ENCODE results near the gene ERCC6. TPM values are rescaled to one million over a fixed set of nuclear protein-coding genes. Genes with fewer than 3 reads are reported as not detected.
A peak's percentile ranks its signal among the peaks of the same experiment; 100 is the strongest.

Gene ERCC6
- polyA plus RNA-seq, 1 of the 3 experiments (the other 2 are of a cell fraction), result 4.5 TPM

DNA sequence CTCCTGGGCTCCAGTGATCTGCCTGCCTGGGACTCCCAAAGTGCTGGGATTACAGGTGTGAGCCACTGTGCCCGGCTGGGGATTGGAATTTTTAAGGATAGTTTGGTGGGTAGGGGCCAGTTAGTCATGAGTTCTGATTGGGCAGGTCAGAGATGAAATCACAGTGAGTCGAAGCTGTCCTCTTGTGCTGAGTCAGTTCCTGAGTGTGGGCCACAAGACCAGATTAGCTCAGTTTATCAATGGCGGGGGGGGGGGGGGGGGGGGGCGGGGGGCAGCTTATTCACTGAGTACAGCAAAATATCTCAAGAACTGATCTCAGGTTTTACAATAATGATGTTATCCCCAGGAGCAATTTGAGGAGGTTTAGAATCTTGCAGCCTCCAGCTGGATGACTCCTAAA is 11.6 kb upstream of the ERCC6 start:
- ChIA-PET CTCF (no interaction called here), POLR2A (no interaction called here)
- H3K27ac ChIP-seq (ENCODE audit: low read depth in 2 of 2, low read length in 1 of 2), result peak overlapping the region in 1 of 2 experiments; percentile 80; a peak in 2 of 4 replicates

More for the DNA sequence above, 11.6 kb upstream of the ERCC6 start:
- H2AFZ ChIP-seq (ENCODE audit: low read depth), result peak overlapping the region; percentile 52; the same call in 1 of the 2 replicates
- no peak overlapping the region; the same call in 1 of the 2 replicates for H3K4me2 ChIP-seq
- TF ChIP-seq NRF1 (IDR thresholded peaks at IDR 0.05; ENCODE audit: low read depth, low read length), result no peak
- TF ChIP-seq, protein P1, sequence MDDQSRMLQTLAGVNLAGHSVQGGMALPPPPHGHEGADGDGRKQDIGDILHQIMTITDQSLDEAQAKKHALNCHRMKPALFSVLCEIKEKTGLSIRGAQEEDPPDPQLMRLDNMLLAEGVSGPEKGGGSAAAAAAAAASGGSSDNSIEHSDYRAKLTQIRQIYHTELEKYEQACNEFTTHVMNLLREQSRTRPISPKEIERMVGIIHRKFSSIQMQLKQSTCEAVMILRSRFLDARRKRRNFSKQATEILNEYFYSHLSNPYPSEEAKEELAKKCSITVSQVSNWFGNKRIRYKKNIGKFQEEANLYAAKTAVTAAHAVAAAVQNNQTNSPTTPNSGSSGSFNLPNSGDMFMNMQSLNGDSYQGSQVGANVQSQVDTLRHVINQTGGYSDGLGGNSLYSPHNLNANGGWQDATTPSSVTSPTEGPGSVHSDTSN (IDR thresholded peaks at IDR 0.05), result 0 out of 2 replicates have a peak, but pooled peaks have one; percentile 6
- TF ChIP-seq FOXM1 (IDR thresholded peaks at IDR 0.05; ENCODE audit: low read depth), result no peak
- TF ChIP-seq FOSL2 (IDR thresholded peaks at IDR 0.05; ENCODE audit: borderline replicate concordance, low read depth), result peak; percentile 34; the same call in 1 of the 2 replicates
- TF ChIP-seq, protein P2, sequence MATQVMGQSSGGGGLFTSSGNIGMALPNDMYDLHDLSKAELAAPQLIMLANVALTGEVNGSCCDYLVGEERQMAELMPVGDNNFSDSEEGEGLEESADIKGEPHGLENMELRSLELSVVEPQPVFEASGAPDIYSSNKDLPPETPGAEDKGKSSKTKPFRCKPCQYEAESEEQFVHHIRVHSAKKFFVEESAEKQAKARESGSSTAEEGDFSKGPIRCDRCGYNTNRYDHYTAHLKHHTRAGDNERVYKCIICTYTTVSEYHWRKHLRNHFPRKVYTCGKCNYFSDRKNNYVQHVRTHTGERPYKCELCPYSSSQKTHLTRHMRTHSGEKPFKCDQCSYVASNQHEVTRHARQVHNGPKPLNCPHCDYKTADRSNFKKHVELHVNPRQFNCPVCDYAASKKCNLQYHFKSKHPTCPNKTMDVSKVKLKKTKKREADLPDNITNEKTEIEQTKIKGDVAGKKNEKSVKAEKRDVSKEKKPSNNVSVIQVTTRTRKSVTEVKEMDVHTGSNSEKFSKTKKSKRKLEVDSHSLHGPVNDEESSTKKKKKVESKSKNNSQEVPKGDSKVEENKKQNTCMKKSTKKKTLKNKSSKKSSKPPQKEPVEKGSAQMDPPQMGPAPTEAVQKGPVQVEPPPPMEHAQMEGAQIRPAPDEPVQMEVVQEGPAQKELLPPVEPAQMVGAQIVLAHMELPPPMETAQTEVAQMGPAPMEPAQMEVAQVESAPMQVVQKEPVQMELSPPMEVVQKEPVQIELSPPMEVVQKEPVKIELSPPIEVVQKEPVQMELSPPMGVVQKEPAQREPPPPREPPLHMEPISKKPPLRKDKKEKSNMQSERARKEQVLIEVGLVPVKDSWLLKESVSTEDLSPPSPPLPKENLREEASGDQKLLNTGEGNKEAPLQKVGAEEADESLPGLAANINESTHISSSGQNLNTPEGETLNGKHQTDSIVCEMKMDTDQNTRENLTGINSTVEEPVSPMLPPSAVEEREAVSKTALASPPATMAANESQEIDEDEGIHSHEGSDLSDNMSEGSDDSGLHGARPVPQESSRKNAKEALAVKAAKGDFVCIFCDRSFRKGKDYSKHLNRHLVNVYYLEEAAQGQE (IDR thresholded peaks at IDR 0.05; ENCODE audit: low read depth, low read length), result no peak
- TF ChIP-seq TEAD4 (IDR thresholded peaks at IDR 0.05; ENCODE audit: borderline replicate concordance, insufficient read depth), result no peak
- no peak for TF ChIP-seq TAF1 (IDR thresholded peaks at IDR 0.05; ENCODE audit: borderline replicate concordance, low read depth, low read length)
- TF ChIP-seq, protein P3, sequence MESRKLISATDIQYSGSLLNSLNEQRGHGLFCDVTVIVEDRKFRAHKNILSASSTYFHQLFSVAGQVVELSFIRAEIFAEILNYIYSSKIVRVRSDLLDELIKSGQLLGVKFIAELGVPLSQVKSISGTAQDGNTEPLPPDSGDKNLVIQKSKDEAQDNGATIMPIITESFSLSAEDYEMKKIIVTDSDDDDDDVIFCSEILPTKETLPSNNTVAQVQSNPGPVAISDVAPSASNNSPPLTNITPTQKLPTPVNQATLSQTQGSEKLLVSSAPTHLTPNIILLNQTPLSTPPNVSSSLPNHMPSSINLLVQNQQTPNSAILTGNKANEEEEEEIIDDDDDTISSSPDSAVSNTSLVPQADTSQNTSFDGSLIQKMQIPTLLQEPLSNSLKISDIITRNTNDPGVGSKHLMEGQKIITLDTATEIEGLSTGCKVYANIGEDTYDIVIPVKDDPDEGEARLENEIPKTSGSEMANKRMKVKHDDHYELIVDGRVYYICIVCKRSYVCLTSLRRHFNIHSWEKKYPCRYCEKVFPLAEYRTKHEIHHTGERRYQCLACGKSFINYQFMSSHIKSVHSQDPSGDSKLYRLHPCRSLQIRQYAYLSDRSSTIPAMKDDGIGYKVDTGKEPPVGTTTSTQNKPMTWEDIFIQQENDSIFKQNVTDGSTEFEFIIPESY (IDR thresholded peaks at IDR 0.05; ENCODE audit: borderline replicate concordance, low read depth), result no peak
- TF ChIP-seq, protein P4, sequence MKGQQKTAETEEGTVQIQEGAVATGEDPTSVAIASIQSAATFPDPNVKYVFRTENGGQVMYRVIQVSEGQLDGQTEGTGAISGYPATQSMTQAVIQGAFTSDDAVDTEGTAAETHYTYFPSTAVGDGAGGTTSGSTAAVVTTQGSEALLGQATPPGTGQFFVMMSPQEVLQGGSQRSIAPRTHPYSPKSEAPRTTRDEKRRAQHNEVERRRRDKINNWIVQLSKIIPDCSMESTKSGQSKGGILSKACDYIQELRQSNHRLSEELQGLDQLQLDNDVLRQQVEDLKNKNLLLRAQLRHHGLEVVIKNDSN (IDR thresholded peaks at IDR 0.05; ENCODE audit: borderline replicate concordance, low read depth), result no peak
- no peak for TF ChIP-seq SIN3A (IDR thresholded peaks at IDR 0.05; ENCODE audit: borderline replicate concordance, low read depth, low read length)
- no peak for TF ChIP-seq ELF1 (IDR thresholded peaks at IDR 0.05)
- TF ChIP-seq, protein P5, sequence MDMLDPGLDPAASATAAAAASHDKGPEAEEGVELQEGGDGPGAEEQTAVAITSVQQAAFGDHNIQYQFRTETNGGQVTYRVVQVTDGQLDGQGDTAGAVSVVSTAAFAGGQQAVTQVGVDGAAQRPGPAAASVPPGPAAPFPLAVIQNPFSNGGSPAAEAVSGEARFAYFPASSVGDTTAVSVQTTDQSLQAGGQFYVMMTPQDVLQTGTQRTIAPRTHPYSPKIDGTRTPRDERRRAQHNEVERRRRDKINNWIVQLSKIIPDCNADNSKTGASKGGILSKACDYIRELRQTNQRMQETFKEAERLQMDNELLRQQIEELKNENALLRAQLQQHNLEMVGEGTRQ (IDR thresholded peaks at IDR 0.05; ENCODE audit: borderline replicate concordance, low read depth, low read length), result no peak
- TF ChIP-seq, protein P6, sequence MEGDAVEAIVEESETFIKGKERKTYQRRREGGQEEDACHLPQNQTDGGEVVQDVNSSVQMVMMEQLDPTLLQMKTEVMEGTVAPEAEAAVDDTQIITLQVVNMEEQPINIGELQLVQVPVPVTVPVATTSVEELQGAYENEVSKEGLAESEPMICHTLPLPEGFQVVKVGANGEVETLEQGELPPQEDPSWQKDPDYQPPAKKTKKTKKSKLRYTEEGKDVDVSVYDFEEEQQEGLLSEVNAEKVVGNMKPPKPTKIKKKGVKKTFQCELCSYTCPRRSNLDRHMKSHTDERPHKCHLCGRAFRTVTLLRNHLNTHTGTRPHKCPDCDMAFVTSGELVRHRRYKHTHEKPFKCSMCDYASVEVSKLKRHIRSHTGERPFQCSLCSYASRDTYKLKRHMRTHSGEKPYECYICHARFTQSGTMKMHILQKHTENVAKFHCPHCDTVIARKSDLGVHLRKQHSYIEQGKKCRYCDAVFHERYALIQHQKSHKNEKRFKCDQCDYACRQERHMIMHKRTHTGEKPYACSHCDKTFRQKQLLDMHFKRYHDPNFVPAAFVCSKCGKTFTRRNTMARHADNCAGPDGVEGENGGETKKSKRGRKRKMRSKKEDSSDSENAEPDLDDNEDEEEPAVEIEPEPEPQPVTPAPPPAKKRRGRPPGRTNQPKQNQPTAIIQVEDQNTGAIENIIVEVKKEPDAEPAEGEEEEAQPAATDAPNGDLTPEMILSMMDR (IDR thresholded peaks at IDR 0.05), result no peak
- TF ChIP-seq EZH2phosphoT487 (IDR thresholded peaks at IDR 0.05; ENCODE audit: borderline replicate concordance, low read depth), result no peak
- 0 out of 2 replicates have a peak overlapping the region, but pooled peaks have one; percentile 27 for H3K9ac ChIP-seq
- H3K36me3 ChIP-seq (replicated peaks in 1 of 2; ENCODE audit: control insufficient read depth in 1 of 2, insufficient read depth in 2 of 2, low read length in 1 of 2), result no peaks in the 10 kb centered on the region
- H3K27me3 ChIP-seq (ENCODE audit: insufficient read depth), result no peaks in the 10 kb centered on the region
- no peak overlapping the region for H3K4me3 ChIP-seq (ENCODE audit: low read depth in 2 of 2, low read length in 1 of 2)
- H3K4me1 ChIP-seq (ENCODE audit: control insufficient read depth in 1 of 2, insufficient read depth in 2 of 2, low read depth in 1 of 2, low read length in 1 of 2), result peaks cover 0 to 18% of the 10 kb centered on the region in 2 experiments; a peak in 1 of 4 replicates
- peaks cover 25% of the 10 kb centered on the region for H3F3A ChIP-seq (replicated peaks; ENCODE audit: insufficient read depth)
- 7% methylated on average over 4 of the region's 4 CpGs for WGBS (ENCODE audit: low lambda C conversion rate)
- DNase-seq, result no peak
- H3K79me2 ChIP-seq (ENCODE audit: insufficient read depth), result no peaks in the 10 kb centered on the region
- no peaks in the 10 kb centered on the region for H3K9me3 ChIP-seq
- H4K20me1 ChIP-seq (ENCODE audit: insufficient read depth), result no peaks in the 10 kb centered on the region
- H3K9me2 ChIP-seq, result no peaks in the 10 kb centered on the region

Measured in SK-N-SH (cell line).